IPS-18a (cell line): Measurements from ENCODE around the gene MINDY3.

Experiments
- H3K27ac ChIP-seq: one replicate; pipeline ENCODE4 v1.5.1; 2013; ENCODE audit warnings: low read length
- H3K27me3 ChIP-seq: one replicate; pipeline ENCODE4 v1.6.1; 2013; ENCODE audit warnings: mild to moderate bottlenecking, low read length; ENCODE audit not compliant: control insufficient read depth, insufficient read depth
- H3K36me3 ChIP-seq: one replicate; pipeline ENCODE4 v1.6.1; 2013; ENCODE audit warnings: low read depth, low read length; ENCODE audit not compliant: control insufficient read depth
- H3K4me1 ChIP-seq: one replicate; pipeline ENCODE4 v1.6.1; 2013; ENCODE audit warnings: low read depth, low read length; ENCODE audit not compliant: control insufficient read depth
- H3K4me3 ChIP-seq: one replicate; pipeline ENCODE4 v1.5.1; 2013; ENCODE audit warnings: low read length
- H3K9ac ChIP-seq: one replicate; pipeline ENCODE4 v1.6.1; 2013; ENCODE audit warnings: mild to moderate bottlenecking, low read length, moderate library complexity
- H3K9me3 ChIP-seq: one replicate; pipeline ENCODE4 v1.6.1; 2013; ENCODE audit warnings: low read depth, low read length; ENCODE audit not compliant: control insufficient read depth

MINDY3 gene

DNA sequence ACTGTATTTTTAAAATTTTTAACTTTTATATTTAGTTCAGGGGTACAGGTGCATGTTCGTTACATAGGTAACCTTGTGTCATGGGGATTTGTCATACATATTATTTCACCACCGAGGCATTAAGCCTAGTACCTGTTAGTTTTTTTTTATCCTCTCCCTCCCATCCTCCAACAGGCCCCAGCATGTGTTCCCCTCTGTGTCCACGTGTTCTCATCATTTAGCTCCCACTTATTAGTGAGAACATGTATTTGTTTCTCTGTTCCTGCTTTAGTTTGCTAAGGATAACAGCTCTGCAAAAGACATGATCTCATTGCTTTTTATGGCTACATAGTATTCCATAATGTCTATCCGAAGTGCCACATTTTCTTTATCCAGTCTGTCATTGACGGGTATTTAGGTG lies 118.2 kb downstream of the MINDY3 start:
- no peaks in the 10 kb centered on the region for H3K36me3 ChIP-seq
- no peak overlapping the region for H3K4me3 ChIP-seq
- no peak overlapping the region for H3K9ac ChIP-seq
- H3K4me1 ChIP-seq = no peaks in the 10 kb centered on the region
- H3K27me3 ChIP-seq = no peaks in the 10 kb centered on the region
- no peak overlapping the region for H3K27ac ChIP-seq
- no peaks in the 10 kb centered on the region for H3K9me3 ChIP-seq

DNA sequence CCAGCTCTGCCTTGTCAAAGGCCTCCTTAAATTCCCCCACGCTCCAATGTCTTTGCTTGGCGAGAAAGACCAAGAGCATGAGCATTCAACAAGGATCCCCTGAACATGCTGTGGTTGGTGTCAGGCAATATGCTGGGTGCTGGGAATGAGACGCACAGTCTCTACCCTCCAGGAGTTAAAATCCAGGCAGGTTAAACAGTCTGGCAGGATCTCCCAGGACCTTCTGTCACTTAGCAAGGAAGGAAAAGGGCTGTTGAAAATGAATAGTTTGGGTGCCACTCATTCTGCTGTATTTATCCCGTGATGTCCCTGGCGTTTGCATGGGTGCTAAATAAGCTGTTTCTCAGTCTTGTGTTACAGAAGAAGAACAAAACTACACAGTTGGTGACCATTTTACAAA lies 118.7 kb downstream of the MINDY3 start:
- H3K27me3 ChIP-seq = no peaks in the 10 kb centered on the region
- no peaks in the 10 kb centered on the region for H3K9me3 ChIP-seq
- H3K36me3 ChIP-seq = no peaks in the 10 kb centered on the region
- H3K9ac ChIP-seq = no peak overlapping the region
- no peak overlapping the region for H3K4me3 ChIP-seq
- no peak overlapping the region for H3K27ac ChIP-seq
- no peaks in the 10 kb centered on the region for H3K4me1 ChIP-seq

DNA sequence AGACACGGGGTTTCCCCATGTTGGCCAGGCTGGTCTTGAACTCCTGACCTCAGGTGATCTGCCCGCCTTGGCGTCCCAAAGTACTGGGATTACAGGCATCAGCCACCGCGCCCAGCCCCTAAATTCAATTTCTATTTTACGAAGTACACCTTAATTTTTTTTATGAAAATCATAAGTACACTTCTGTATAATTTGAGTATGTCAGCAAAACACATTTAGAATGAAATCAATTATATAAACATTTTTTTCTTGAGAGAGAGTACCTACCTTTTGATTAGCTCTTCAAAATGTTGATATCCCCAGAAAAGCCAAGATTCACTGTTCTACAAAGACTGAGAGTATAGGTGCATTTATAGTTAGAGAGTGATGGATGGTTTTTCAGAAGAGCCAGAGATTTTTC lies 120.0 kb downstream of the MINDY3 start:
- H3K27me3 ChIP-seq = no peaks in the 10 kb centered on the region
- H3K4me3 ChIP-seq = no peak overlapping the region
- no peaks in the 10 kb centered on the region for H3K4me1 ChIP-seq
- H3K9ac ChIP-seq = no peak overlapping the region
- no peaks in the 10 kb centered on the region for H3K9me3 ChIP-seq
- H3K36me3 ChIP-seq = no peaks in the 10 kb centered on the region
- no peak overlapping the region for H3K27ac ChIP-seq

DNA sequence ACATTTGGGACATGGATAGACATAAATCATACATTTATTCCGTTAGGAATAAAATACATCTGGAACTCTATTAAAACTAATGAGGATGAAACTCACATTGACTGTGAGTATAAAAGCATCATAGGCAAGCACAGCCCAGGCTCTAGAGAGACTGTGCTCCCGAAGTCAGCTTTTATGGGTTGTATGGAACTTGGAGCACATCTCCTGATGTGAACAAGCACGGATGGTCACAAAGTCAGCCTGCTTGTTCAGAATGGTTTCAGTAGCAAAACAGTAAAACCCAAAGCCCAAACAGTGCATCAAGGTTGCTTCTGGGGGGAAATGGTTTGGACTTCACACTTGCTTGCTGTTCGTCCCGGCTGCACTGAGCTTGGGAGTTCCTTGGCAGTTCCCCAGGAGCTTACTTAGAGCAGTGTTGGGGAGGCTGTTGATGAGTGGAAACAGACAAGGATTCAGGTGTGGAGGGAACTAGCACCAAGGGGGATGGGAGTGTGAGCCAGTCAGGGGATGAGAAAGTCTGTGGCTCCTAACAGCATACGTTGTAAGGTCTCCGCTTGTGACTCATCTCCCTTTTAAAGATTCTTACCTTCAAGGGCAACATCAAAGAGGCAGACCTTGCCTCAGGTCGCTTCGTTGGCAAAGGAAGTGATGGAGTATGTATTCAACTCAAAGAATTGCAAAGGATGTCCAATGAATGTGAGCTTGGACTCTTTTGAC lies 120.9 kb downstream of the MINDY3 start:
- Histone ChIP-seq H3K27ac (no peak overlapping the region), H3K27me3 (no peaks in the 10 kb centered on the region), H3K36me3 (no peaks in the 10 kb centered on the region), H3K9ac (no peak overlapping the region), H3K4me3 (no peak overlapping the region), H3K9me3 (no peaks in the 10 kb centered on the region), H3K4me1 (no peaks in the 10 kb centered on the region)

DNA sequence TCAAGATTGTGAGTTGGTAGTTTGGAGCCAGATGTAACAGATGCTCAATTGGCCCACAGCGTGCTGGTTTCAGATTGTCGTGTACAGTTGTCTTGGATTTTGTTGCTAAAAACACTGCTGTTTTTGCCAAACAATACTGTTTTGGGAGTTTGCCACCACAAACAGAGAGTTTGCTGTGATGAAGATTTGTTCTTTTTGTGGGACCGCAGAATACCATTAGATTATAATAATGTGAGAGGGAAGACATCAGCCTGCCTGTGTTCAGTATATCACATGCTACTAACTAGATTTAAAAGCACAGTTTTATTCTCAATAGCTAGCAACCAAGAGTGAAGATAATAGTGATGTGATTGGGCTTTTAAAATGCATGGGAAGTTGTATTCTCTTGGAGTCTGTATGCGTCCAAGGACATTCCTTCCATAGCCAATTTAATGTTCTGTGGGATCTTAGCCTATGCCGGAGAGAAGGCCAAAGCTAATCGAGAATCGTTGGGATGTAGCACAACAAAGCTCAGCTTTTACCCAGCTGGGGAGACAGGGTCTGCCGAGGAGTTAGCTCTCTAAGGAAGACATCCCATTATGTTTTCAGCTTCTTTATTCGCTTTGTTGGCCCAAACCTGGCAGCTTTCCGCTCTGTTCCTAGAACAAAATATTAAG lies 121.9 kb downstream of the MINDY3 start:
- Histone ChIP-seq H3K36me3 (no peaks in the 10 kb centered on the region), H3K27me3 (no peaks in the 10 kb centered on the region), H3K4me1 (no peaks in the 10 kb centered on the region), H3K9me3 (peaks cover 3% of the 10 kb centered on the region), H3K4me3 (no peak overlapping the region), H3K9ac (no peak overlapping the region), H3K27ac (no peak overlapping the region)

DNA sequence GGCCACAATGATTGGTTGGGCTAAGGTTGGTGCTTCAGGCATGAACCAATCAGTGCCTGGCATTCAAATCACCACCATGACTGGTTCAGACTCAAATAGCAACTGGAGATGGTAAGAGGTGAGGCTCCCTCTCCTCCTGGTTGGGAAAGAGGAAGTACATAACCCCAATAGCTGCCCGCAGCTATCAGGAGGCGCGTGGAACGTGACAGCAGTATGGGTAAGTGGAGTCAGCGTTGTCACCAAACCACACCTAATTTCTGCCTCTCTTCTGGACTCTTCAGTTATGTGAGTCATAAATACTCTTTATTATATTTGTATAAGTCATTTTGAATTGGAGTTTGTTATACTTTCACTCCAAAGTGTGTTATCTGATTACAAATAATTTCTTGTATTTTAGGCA lies 122.7 kb downstream of the MINDY3 start:
- H3K4me1 ChIP-seq = no peaks in the 10 kb centered on the region
- H3K9me3 ChIP-seq = peaks cover 3% of the 10 kb centered on the region
- no peak overlapping the region for H3K27ac ChIP-seq
- no peaks in the 10 kb centered on the region for H3K36me3 ChIP-seq
- no peak overlapping the region for H3K4me3 ChIP-seq
- no peaks in the 10 kb centered on the region for H3K27me3 ChIP-seq
- no peak overlapping the region for H3K9ac ChIP-seq

DNA sequence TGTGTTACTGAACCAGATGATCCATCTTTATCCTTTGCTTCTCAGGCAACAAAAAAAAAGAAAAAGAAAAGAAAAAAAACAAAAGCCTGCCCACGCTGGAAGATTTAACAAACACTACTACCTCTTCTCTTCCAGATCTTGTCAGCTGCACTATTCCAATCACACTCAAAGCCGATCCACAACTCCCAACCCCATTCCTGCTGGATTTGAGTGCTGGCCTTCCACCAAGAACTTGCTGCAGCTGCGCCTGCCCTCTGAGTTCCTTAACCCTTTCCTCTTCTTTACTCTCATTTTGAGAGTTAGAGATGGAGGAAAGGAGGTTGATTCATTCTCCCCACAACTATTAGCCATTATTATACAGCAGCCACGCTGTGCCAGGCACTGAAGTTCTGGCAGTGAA lies 124.5 kb downstream of the MINDY3 start:
- Histone ChIP-seq H3K4me1 (no peaks in the 10 kb centered on the region), H3K4me3 (no peak overlapping the region), H3K27me3 (no peaks in the 10 kb centered on the region), H3K9me3 (peaks cover 6% of the 10 kb centered on the region), H3K27ac (no peak overlapping the region), H3K9ac (no peak overlapping the region), H3K36me3 (no peaks in the 10 kb centered on the region)

DNA sequence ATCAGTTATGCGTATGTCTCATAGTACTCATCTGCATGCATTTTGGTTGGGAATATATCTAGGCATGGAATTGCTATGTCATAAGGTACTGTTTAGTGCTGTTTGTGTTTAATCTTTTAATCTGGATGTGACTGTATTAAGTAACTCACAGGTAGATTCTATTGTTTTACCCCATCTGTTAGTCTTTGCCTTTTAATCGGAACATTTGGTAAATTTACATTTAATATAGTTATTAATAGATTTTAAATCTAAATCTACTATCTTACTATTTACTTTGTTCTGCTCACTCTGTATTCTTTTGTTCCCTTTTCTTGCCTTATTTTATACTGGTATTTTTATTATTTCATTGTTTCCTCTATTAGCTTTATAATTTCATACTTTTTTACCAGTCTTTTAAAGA lies 130.0 kb downstream of the MINDY3 start:
- no peaks in the 10 kb centered on the region for H3K36me3 ChIP-seq
- H3K27me3 ChIP-seq = no peaks in the 10 kb centered on the region
- H3K4me3 ChIP-seq = no peak overlapping the region
- H3K4me1 ChIP-seq = no peaks in the 10 kb centered on the region
- H3K27ac ChIP-seq = no peak overlapping the region
- H3K9me3 ChIP-seq = peaks cover 6% of the 10 kb centered on the region
- H3K9ac ChIP-seq = no peak overlapping the region

DNA sequence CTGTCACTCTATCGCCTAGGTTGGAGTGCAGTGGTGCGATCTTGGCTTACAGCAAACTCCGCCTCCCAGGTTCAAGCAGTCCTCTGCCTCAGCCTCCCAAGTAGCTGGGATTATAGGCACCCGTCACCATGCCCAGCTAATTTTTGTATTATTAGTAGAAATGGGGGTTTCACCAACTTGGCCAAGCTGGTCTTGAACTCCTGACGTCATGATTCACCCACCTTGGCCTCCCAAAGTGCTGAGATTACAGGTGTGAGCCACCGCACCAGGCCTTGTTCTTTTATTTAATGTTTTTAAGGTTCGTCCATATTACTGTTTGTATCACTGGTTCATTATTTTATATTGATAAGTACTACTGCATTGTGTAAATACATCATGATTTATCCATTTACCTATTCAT lies 130.4 kb downstream of the MINDY3 start:
- H3K9me3 ChIP-seq = peaks cover 6% of the 10 kb centered on the region
- H3K4me1 ChIP-seq = no peaks in the 10 kb centered on the region
- H3K36me3 ChIP-seq = no peaks in the 10 kb centered on the region
- H3K4me3 ChIP-seq = no peak overlapping the region
- H3K27ac ChIP-seq = no peak overlapping the region
- no peaks in the 10 kb centered on the region for H3K27me3 ChIP-seq
- H3K9ac ChIP-seq = no peak overlapping the region
